ENCODE results near the gene CYP4F3. TPM values are rescaled to one million over a fixed set of nuclear protein-coding genes. Genes with fewer than 3 reads are reported as not detected.

CYP4F3 gene
- total and polyA plus RNA-seq, 2 of the 13 experiments (the other 11 are each of a cell fraction or from before 2014, with no cell fraction given), result 17.8 to 22.8 TPM

- H3K27ac ChIP-seq (ENCODE audit: extremely low read length, insufficient read depth, low read length), result no peak overlapping the region
- FAIRE-seq (no peak), DNase-seq (ENCODE audit: low spot score) (no peak), ATAC-seq (no peak)
- H3K4me3 ChIP-seq (replicated peaks in 1 of 3; ENCODE audit: insufficient read depth in 1 of 3, low read depth in 2 of 3, low read length in 3 of 3), result no peak overlapping the region
- intact Hi-C loops (cut with micrococcal nuclease; ENCODE audit: unreplicated experiment), result loop anchor here (5.0 kb wide), 1 partner anchor 39 kb away; no protein-coding TSS in a partner anchor
- H3K27me3 ChIP-seq (ENCODE audit: control insufficient read depth in 1 of 2, insufficient read depth in 2 of 2, low read length in 2 of 2), result no peaks in the 10 kb centered on the region
- CTCF ChIA-PET (ENCODE audit: low intra/inter-chr PET ratio, low total read pairs), result no interaction called here
- H3K79me2 ChIP-seq (ENCODE audit: insufficient read depth, low read length), result peaks cover 6% of the 10 kb centered on the region
- H3K4me2 ChIP-seq (ENCODE audit: low read depth, low read length), result no peak overlapping the region
- H4K20me1 ChIP-seq (ENCODE audit: insufficient read depth, low read length), result no peaks in the 10 kb centered on the region
- H3K36me3 ChIP-seq (replicated peaks in 1 of 2; ENCODE audit: control insufficient read depth in 1 of 2, insufficient read depth in 2 of 2, low read length in 2 of 2), result no peaks in the 10 kb centered on the region
- TF ChIP-seq ZNF598 (CRISPR knock-in tag; IDR thresholded peaks at IDR 0.05; ENCODE audit: borderline replicate concordance) (no peak), ZKSCAN1 (IDR thresholded peaks at IDR 0.05; ENCODE audit: low read length) (peak; percentile 99), ZNF367 (CRISPR knock-in tag; IDR thresholded peaks at IDR 0.05; ENCODE audit: borderline replicate concordance) (no peak), ZNF44 (CRISPR knock-in tag; IDR thresholded peaks at IDR 0.05) (no peak), RBFOX2 (IDR thresholded peaks at IDR 0.05; ENCODE audit: low read depth, low read length) (no peak), ZNF782 (CRISPR knock-in tag; IDR thresholded peaks at IDR 0.05; ENCODE audit: borderline replicate concordance) (no peak), ZBTB7A (CRISPR knock-in tag; IDR thresholded peaks at IDR 0.05) (no peak), MXD4 (CRISPR knock-in tag; IDR thresholded peaks at IDR 0.05) (no peak), ZFP1 (CRISPR knock-in tag; IDR thresholded peaks at IDR 0.05) (no peak)
- no peaks in the 10 kb centered on the region for H3K9me3 ChIP-seq (ENCODE audit: low read length)
- no TSS peak for BruUV-seq (replicated peaks)
- peaks cover 42% of the 10 kb centered on the region for H3K4me1 ChIP-seq (ENCODE audit: insufficient read depth, low read length)
- in situ Hi-C loops (cut with HindIII; ENCODE audit: extremely low pct_ligation_motif_present, low pct_unique_long_range_greater_than_20kb), result no loop called here
- H2AFZ ChIP-seq (ENCODE audit: low read length), result no peak overlapping the region
- POLR2A ChIA-PET, result interaction anchor here (2.2 to 3.1 kb wide), 2 partner anchors 11 to 30 kb away, joined by 12 to 68 read pairs; partner anchors contain the start of gene CYP4F3
- 93% methylated on average over 3 of the region's 5 CpGs for WGBS (ENCODE audit: low lambda C conversion rate)
- H3K9ac ChIP-seq (ENCODE audit: insufficient read depth, low read depth, low read length), result no peak overlapping the region
Measured at GRCh38 chr19:15671237-15671821, 30.6 kb downstream of the CYP4F3 start.

Data from HepG2 (cell line).